Panc1 (cell line): ENCODE results near the gene TGFBRAP1. TPM values are rescaled to one million over a fixed set of nuclear protein-coding genes. Genes with fewer than 3 reads are reported as not detected.

ENCODE experiments used
- ATAC-seq: fragments of 200-7000 bp; cut with Tn5 transposase; 2 replicates; pipeline ENCODE4 v1.9.1; 2020; ENCODE audit warnings: mild to moderate bottlenecking, moderate library complexity
- BruUV-seq: library from RNA; stranded (reverse); fragments of 400-500 nt; replicated peaks from 2 replicates; lab custom pipeline; 2021; lab: Mats Ljungman, UMichigan
- CTCF ChIA-PET: fragments of 300-600 bp; sonication (Branson Sonifier 250); formaldehyde crosslinking; loops from one replicate; lab custom pipeline; 2022; ENCODE audit warnings: antibody characterized with exemption; lab: Charles Lee
- POLR2A ChIA-PET: fragments of 300-600 bp; sonication (Branson Sonifier 250); formaldehyde crosslinking; loops from one replicate; lab custom pipeline; 2022; ENCODE audit warnings: antibody characterized with exemption; lab: Charles Lee
- DNase-seq: peaks from one replicate; pipeline ENCODE4 v3.0.0-alpha.2; 2010; ENCODE audit warnings: low read depth, low spot score
- H3K27ac ChIP-seq: 2 replicates; pipeline ENCODE4 v1.5.1; 2011; ENCODE audit warnings: mild to moderate bottlenecking, low read length, inconsistent platforms
- H3K27me3 ChIP-seq: fragments of 200-500 bp; sonication (Bioruptor generic); 2 replicates; pipeline ENCODE4 v1.6.0; 2014; ENCODE audit warnings: low read length, inconsistent platforms; ENCODE audit not compliant: control insufficient read depth, insufficient read depth
- H3K36me3 ChIP-seq: fragments of 200-500 bp; sonication (Bioruptor generic); 2 replicates; pipeline ENCODE4 v1.5.1; 2014; ENCODE audit warnings: inconsistent platforms, mild to moderate bottlenecking, low read length, moderate library complexity; ENCODE audit not compliant: control insufficient read depth, insufficient read depth
- H3K4me1 ChIP-seq: 2 replicates; pipeline ENCODE4 v1.5.1; 2011; ENCODE audit warnings: inconsistent platforms, mild to moderate bottlenecking, low read length, moderate library complexity; ENCODE audit not compliant: control insufficient read depth, insufficient read depth
- H3K4me3 ChIP-seq, 2 experiments: 2 replicates each; pipeline ENCODE4 v1.5.1; 2011 to 2012; ENCODE audit warnings: low read depth in 2 of 2, low read length in 2 of 2, mild to moderate bottlenecking in 2 of 2, inconsistent platforms in 1 of 2, moderate library complexity in 1 of 2
- H3K9me3 ChIP-seq: fragments of 200-500 bp; sonication (Bioruptor generic); 2 replicates; pipeline ENCODE4 v1.5.1; 2014; ENCODE audit warnings: low read depth, mild to moderate bottlenecking, inconsistent platforms, low read length, moderate library complexity; ENCODE audit not compliant: control insufficient read depth, insufficient read depth
- CTCF ChIP-seq: fragments of 450-650 bp; IDR thresholded peaks from 2 replicates; pipeline ENCODE4 v1.5.1; 2017; ENCODE audit warnings: mild to moderate bottlenecking
- POLR2AphosphoS5 ChIP-seq: IDR thresholded peaks from 2 replicates; pipeline ENCODE4 v1.6.1; 2012; ENCODE audit warnings: mild to moderate bottlenecking, low read depth, low read length, moderate library complexity
- REST ChIP-seq, 2 experiments: IDR thresholded peaks; 2 replicates each; pipeline ENCODE4 v1.6.1; 2011 to 2012; ENCODE audit warnings: low read depth in 2 of 2, control low read depth in 1 of 2, low read length in 1 of 2, mild to moderate bottlenecking in 1 of 2, moderate library complexity in 1 of 2; ENCODE audit not compliant: insufficient read depth in 1 of 2
- SIN3A ChIP-seq: IDR thresholded peaks from 2 replicates; pipeline ENCODE4 v1.6.1; 2012; ENCODE audit warnings: low read depth, mild to moderate bottlenecking, low read length, moderate library complexity, borderline replicate concordance; ENCODE audit not compliant: insufficient read depth
- TCF7L2 ChIP-seq: IDR thresholded peaks from 2 replicates; pipeline ENCODE4 v1.6.1; 2011; ENCODE audit warnings: mild to moderate bottlenecking, low read depth, low read length, inconsistent platforms
- in situ Hi-C: cut with HindIII; loops from 2 replicates; pipeline ENCODE4 v1.10.0; 2016; ENCODE audit warnings: low sequenced_read_pairs, low pct_unique_long_range_greater_than_20kb
- intact Hi-C: fragments of 100-400 bp; cut with micrococcal nuclease; formaldehyde crosslinking; loops from one replicate; pipeline ENCODE4 v1.10.0; 2022; ENCODE audit not compliant: unreplicated experiment
- total RNA-seq: library from RNA; stranded (reverse); gene quantifications from one replicate; pipeline ENCODE4 v1.2.1, GENCODE V29; 2021; ENCODE audit not compliant: unreplicated experiment

TGFBRAP1 gene
- total RNA-seq, 1 experiment from 2014 or later = 32.7 TPM

GRCh38 chr2:105317937-105318336 lies 11.6 kb downstream of the TGFBRAP1 start:
- CTCF ChIA-PET = no interaction called here
- Histone ChIP-seq H3K27ac (no peak overlapping the region), H3K9me3 (no peaks in the 10 kb centered on the region), H3K27me3 (no peaks in the 10 kb centered on the region), H3K4me3 (no peak overlapping the region), H3K4me1 (peaks cover 5% of the 10 kb centered on the region; the same call in 1 of the 2 replicates), H3K36me3 (no peaks in the 10 kb centered on the region)
- no TSS peak for BruUV-seq
- intact Hi-C loops (no loop called here), in situ Hi-C loops (no loop called here)
- POLR2A ChIA-PET = no interaction called here
- TF ChIP-seq REST (IDR thresholded peaks at IDR 0.05; ENCODE audit: insufficient read depth in 1 of 2, low read depth in 2 of 2, low read length in 1 of 2) (no peak), CTCF (no peak), SIN3A (no peak), TCF7L2 (no peak), POLR2AphosphoS5 (no peak)
- no peak for DNase-seq
- ATAC-seq = 0 out of 2 replicates have a peak, but pooled peaks have one; percentile 32

GRCh38 chr2:105315314-105315713 lies 14.2 kb downstream of the TGFBRAP1 start:
- no TSS peak for BruUV-seq
- POLR2A ChIA-PET = no interaction called here
- no peak for TF ChIP-seq REST (IDR thresholded peaks at IDR 0.05; ENCODE audit: insufficient read depth in 1 of 2, low read depth in 2 of 2, low read length in 1 of 2)
- TF ChIP-seq TCF7L2 = no peak
- TF ChIP-seq SIN3A = no peak
- no peak for TF ChIP-seq CTCF
- TF ChIP-seq POLR2AphosphoS5 = no peak
- ATAC-seq (no peak), DNase-seq (no peak)
- Histone ChIP-seq H3K4me3 (no peak overlapping the region), H3K4me1 (no peaks in the 10 kb centered on the region), H3K9me3 (no peaks in the 10 kb centered on the region), H3K36me3 (no peaks in the 10 kb centered on the region), H3K27me3 (no peaks in the 10 kb centered on the region), H3K27ac (no peak overlapping the region)
- intact Hi-C loops = no loop called here
- CTCF ChIA-PET = no interaction called here
- in situ Hi-C loops = no loop called here
